Measurements from ENCODE around the gene FOXN4.

Gene FOXN4

DNA sequence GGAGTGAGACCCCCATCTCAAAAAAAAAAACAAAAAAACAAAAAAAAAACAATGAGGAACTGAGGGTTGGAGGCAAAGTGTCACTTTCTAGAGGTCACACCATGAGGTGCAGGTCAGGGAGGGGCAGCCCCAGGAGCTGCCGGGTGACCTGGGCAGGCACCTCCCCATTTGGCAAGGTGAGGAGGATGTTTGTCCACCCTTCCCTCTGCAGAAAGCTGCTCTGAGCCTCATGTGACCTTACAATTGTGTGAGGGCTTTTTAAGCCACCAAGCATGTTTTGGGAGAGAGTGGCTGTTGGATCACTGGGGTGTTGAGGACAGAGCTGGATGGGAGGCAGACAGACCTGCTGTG lies 49.6 kb downstream of the FOXN4 start:
- no peak for DNase-seq (ENCODE audit: low spot score)
- TF ChIP-seq CTCF (IDR thresholded peaks at IDR 0.05; ENCODE audit: extremely low read depth, missing control alignments) = no peak

DNA sequence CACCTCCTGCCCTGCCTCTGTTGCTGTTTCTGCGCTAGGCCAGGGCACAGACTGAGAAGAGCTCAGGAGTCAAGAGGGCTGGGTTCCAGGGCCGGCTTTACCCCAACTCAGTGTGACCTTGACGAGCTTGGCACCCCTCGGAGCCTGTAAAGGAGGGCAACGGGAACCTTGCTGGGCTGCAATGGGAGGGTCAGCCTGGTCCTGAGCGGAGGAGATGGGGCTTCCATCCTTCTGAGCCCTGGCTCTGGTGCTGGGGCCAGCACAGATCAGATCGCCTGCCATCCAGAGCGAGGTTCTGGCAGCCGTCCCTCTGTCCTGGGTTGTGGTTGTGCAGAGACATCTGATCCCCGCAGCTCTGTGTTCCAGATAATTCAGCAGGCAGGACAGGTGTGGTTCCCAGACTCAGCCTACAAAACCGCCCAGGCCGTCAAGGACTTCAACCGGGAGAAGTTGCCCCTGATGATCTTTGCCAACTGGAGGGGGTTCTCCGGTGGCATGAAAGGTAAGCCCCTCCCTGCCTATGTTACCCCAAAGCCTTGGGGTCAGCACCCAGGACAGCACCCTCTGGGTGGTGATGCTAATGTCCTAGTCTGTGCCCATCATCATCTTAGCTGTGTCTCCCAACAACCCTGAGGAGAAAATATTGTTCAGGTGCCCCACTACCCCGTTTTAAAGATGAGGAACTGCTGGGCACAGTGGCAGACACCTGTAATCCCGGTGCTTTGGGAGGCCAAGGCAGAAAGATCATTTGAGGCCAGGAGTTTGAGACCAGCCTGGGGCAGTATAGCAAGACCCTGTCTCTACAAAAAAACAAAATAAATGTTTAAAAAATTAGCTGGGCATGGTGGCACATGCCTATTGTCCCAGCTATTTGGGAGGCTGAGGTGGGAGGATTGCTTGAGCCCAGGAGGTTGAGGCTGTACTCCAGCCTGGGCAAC lies 50.2 kb downstream of the FOXN4 start:
- no peak for TF ChIP-seq CTCF (IDR thresholded peaks at IDR 0.05; ENCODE audit: extremely low read depth, missing control alignments)
- no peak for DNase-seq (ENCODE audit: low spot score)

GRCh38 chr12:109258201-109258600 lies 50.9 kb downstream of the FOXN4 start:
- no peak for TF ChIP-seq CTCF (IDR thresholded peaks at IDR 0.05; ENCODE audit: extremely low read depth, missing control alignments)
- DNase-seq (ENCODE audit: low spot score) = no peak

DNA sequence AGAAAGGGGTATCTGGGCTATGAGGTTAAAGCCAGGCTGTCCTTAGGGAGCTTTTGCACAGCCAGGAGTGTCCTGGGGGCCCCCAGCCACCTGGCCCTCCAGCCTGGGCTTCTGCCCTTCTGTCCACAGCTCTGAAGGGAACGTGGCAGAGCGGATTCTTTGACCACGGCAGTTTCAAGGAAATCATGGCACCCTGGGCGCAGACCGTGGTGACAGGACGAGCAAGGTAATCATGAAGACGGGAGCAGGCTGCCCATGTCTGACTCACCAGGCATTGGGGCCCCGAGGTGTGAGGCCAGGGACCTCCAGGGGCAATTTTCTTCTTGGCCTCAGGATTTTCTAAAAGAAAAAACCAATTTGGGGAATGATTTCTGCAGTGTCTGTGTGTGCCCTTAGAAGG lies 53.1 kb downstream of the FOXN4 start:
- TF ChIP-seq CTCF (IDR thresholded peaks at IDR 0.05; ENCODE audit: extremely low read depth, missing control alignments) = no peak
- no peak for DNase-seq (ENCODE audit: low spot score)

GRCh38 chr12:109255377-109255776 lies 53.7 kb downstream of the FOXN4 start:
- TF ChIP-seq CTCF (IDR thresholded peaks at IDR 0.05; ENCODE audit: extremely low read depth, missing control alignments) = no peak
- DNase-seq (ENCODE audit: low spot score) = no peak

DNA sequence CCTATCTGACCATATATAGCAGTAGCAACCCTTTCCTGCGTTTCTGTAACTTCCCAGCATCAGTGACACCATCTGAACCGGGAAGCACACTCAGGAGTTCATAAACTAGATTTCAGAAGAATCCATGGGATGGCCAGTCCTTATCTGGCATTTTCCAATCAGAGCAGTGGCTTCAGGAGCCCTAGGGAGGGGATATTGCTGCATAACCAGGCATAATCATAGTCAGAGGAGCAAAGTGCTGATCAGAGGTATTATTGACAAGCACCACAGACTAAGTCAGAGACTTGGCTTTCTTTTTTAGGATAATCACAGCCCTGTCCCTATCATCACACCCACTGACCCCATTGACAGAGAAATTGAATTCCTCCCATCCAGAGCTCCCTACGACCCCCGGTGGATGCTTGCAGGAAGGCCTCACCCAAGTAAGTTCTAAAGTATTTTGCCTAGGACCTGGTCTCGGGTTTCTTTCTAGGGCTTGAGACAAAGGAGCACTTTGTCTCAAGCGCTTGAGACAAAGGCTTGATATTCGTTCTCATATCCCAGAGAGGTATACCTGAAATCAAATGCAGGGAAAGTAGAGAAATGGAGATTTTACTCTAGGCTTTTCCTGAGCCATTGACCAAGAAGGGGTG lies 55.1 kb downstream of the FOXN4 start:
- no peak for TF ChIP-seq CTCF (IDR thresholded peaks at IDR 0.05; ENCODE audit: extremely low read depth, missing control alignments)
- DNase-seq (ENCODE audit: low spot score) = no peak

DNA sequence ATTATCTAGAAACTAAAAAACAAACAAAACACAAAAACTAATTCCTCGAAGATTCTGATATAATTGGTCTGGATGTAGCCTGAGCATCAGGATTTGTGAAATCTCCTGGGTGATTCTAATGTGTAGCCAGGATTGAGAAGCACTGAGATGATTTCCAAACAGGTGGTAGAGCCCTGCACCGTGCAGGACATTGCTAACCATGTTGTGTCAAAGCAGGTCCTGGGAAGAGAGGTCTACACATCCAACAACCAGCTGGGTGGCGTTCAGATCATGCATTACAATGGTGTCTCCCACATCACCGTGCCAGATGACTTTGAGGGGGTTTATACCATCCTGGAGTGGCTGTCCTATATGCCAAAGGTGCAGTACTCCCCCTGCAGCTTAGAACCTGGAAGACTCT lies 56.3 kb downstream of the FOXN4 start:
- no peak for TF ChIP-seq CTCF (IDR thresholded peaks at IDR 0.05; ENCODE audit: extremely low read depth, missing control alignments)
- no peak for DNase-seq (ENCODE audit: low spot score)

Measured in GM20000 (cell line).